GM12878 (cell line): ENCODE data around the gene NRP2. TPM values are rescaled to one million over a fixed set of nuclear protein-coding genes. Genes with fewer than 3 reads are reported as not detected.

Experiments used
- ATAC-seq: fragments of 200-7000 bp; cut with Tn5 transposase; 3 replicates; pipeline ENCODE4 v1.9.1; 2020; ENCODE audit warnings: mild to moderate bottlenecking, moderate library complexity
- BruUV-seq: library from RNA; stranded (reverse); fragments of 400-500 nt; replicated peaks from 2 replicates; lab custom pipeline; 2021; lab: Mats Ljungman, UMichigan
- CTCF ChIA-PET: fragments of 300-600 bp; sonication (Branson Sonifier 250); formaldehyde crosslinking; extraction: SDS; loops from one replicate; lab custom pipeline; 2021; ENCODE audit warnings: inconsistent platforms; lab: Yijun Ruan, JAX
- POLR2A ChIA-PET: fragments of 350-600 bp; formaldehyde crosslinking; extraction: SDS; loops from one replicate; lab custom pipeline; 2021; ENCODE audit warnings: inconsistent platforms; lab: Charles Lee
- RAD21 ChIA-PET: fragments of 300-600 bp; sonication (Branson Sonifier 250); formaldehyde crosslinking; loops from one replicate; lab custom pipeline; 2023; ENCODE audit warnings: antibody characterized with exemption; ENCODE audit not compliant: unreplicated experiment; lab: Charles Lee
- SMC1A ChIA-PET: fragments of 300-600 bp; sonication (Branson Sonifier 250); formaldehyde crosslinking; loops from one replicate; lab custom pipeline; 2023; ENCODE audit not compliant: unreplicated experiment, uncharacterized antibody; lab: Charles Lee
- DNase-seq: peaks from one replicate; pipeline ENCODE4 v3.0.0-alpha.2; 2011; ENCODE audit warnings: low read depth, low spot score
- FAIRE-seq: peaks from 3 replicates; lab custom pipeline; 2011; peaks lifted over from hg19 to GRCh38; lab: Jason Lieb, UNC
- H2AFZ ChIP-seq: 2 replicates; pipeline ENCODE4 v1.6.0; 2011; ENCODE audit warnings: low read depth, low read length, control low read depth; ENCODE audit not compliant: control insufficient read depth
- H3K27ac ChIP-seq: 2 replicates; pipeline ENCODE4 v1.5.1; 2011; ENCODE audit warnings: control low read depth; ENCODE audit not compliant: control insufficient read depth, insufficient read depth
- H3K27me3 ChIP-seq, 2 experiments: replicated peaks in 1 of 2; 2 replicates each; pipeline versions ENCODE4 v1.6.0 to v1.6.1; 2011; ENCODE audit warnings: low read length in 1 of 2; ENCODE audit not compliant: control insufficient read depth in 2 of 2, insufficient read depth in 2 of 2
- H3K36me3 ChIP-seq, 2 experiments: 2 replicates each; pipeline ENCODE4 v1.5.1; 2011; ENCODE audit warnings: low read length in 1 of 2; ENCODE audit not compliant: control insufficient read depth in 2 of 2, insufficient read depth in 2 of 2
- H3K4me1 ChIP-seq: 2 replicates; pipeline ENCODE4 v1.6.1; 2011; ENCODE audit warnings: mild to moderate bottlenecking, low read length, moderate library complexity, mixed read lengths; ENCODE audit not compliant: control insufficient read depth, insufficient read depth
- H3K4me2 ChIP-seq: 2 replicates; pipeline ENCODE4 v1.6.0; 2011; ENCODE audit warnings: control low read depth; ENCODE audit not compliant: control insufficient read depth, insufficient read depth
- H3K4me3 ChIP-seq: fragments of 200-600 bp; sonication (generic); 2 replicates; pipeline ENCODE4 v1.5.1; 2016
- H3K79me2 ChIP-seq: 2 replicates; pipeline ENCODE4 v1.6.0; 2011; ENCODE audit warnings: low read length; ENCODE audit not compliant: control insufficient read depth, insufficient read depth
- H3K9ac ChIP-seq: 2 replicates; pipeline ENCODE4 v1.8.0; 2011; ENCODE audit warnings: low read length, control low read depth, mixed read lengths; ENCODE audit not compliant: control insufficient read depth, insufficient read depth
- H3K9me3 ChIP-seq: replicated peaks from 3 replicates; pipeline ENCODE4 v1.5.1; 2011; ENCODE audit warnings: mild to moderate bottlenecking, low read length; ENCODE audit not compliant: control insufficient read depth, insufficient read depth
- H4K20me1 ChIP-seq: 2 replicates; pipeline ENCODE4 v1.6.0; 2011; ENCODE audit not compliant: control insufficient read depth, insufficient read depth
- ASH2L ChIP-seq: fragments of 300-600, 200-600 bp; sonication (generic); IDR thresholded peaks from 2 replicates; pipeline ENCODE4 v1.6.1; 2017; ENCODE audit warnings: low read depth, mild to moderate bottlenecking, borderline replicate concordance
- BRCA1 ChIP-seq: IDR thresholded peaks from 2 replicates; pipeline ENCODE4 v1.6.1; 2011; ENCODE audit warnings: low read depth, low read length, improper control_type of control experiment
- CEBPB ChIP-seq, 2 experiments: fragments of 150-350 bp in 1 of 2; IDR thresholded peaks; 2 replicates each; pipeline ENCODE4 v1.6.1; 2012 to 2014; ENCODE audit warnings: low read depth in 2 of 2, low read length in 2 of 2, borderline replicate concordance in 1 of 2, inconsistent platforms in 1 of 2
- CREB1 ChIP-seq: IDR thresholded peaks from 2 replicates; pipeline ENCODE4 v1.6.1; 2012; ENCODE audit warnings: low read depth, mild to moderate bottlenecking, inconsistent platforms
- ESRRA ChIP-seq: IDR thresholded peaks from 2 replicates; pipeline ENCODE4 v1.6.1; 2012; ENCODE audit warnings: mild to moderate bottlenecking, low read length, improper control_type of control experiment
- HDAC6 ChIP-seq: fragments of 200-600 bp; sonication (generic); IDR thresholded peaks from one replicate; pipeline ENCODE4 v1.8.0; 2017; ENCODE audit warnings: antibody characterized with exemption; ENCODE audit not compliant: unreplicated experiment
- MEF2A ChIP-seq: IDR thresholded peaks from 2 replicates; pipeline ENCODE4 v1.6.1; 2011; ENCODE audit warnings: low read depth, mild to moderate bottlenecking, low read length, moderate library complexity; ENCODE audit not compliant: insufficient read depth
- MTA2 ChIP-seq: fragments of 450-650 bp; IDR thresholded peaks from 2 replicates; pipeline ENCODE4 v1.6.1; 2016; ENCODE audit warnings: low read depth, mild to moderate bottlenecking, moderate library complexity
- MXI1 ChIP-seq: fragments of 150-350 bp; IDR thresholded peaks from 2 replicates; pipeline ENCODE4 v1.6.1; 2011; ENCODE audit warnings: low read depth, mild to moderate bottlenecking, inconsistent platforms, low read length, improper control_type of control experiment
- NFYA ChIP-seq: IDR thresholded peaks from 2 replicates; pipeline ENCODE4 v1.6.1; 2011; ENCODE audit warnings: low read depth, mild to moderate bottlenecking, low read length, improper control_type of control experiment, borderline replicate concordance
- NFYB ChIP-seq: IDR thresholded peaks from 2 replicates; pipeline ENCODE4 v1.6.1; 2011; ENCODE audit warnings: low read depth, mild to moderate bottlenecking, low read length, improper control_type of control experiment, moderate library complexity; ENCODE audit not compliant: insufficient read depth
- NR2C1 ChIP-seq: fragments of 450-650 bp; IDR thresholded peaks from 2 replicates; pipeline ENCODE4 v1.6.1; 2017; ENCODE audit warnings: antibody characterized with exemption, mild to moderate bottlenecking, moderate library complexity
- RCOR1 ChIP-seq: conservative IDR thresholded peaks from 2 replicates; pipeline ENCODE4 v1.6.1; 2012; ENCODE audit warnings: low read depth, low read length, improper control_type of control experiment
- REST ChIP-seq: IDR thresholded peaks from 2 replicates; pipeline ENCODE4 v1.6.1; 2012; ENCODE audit warnings: mild to moderate bottlenecking, low read depth, low read length
- SPI1 ChIP-seq: IDR thresholded peaks from 2 replicates; pipeline ENCODE4 v1.6.1; 2011; ENCODE audit warnings: low read depth, mild to moderate bottlenecking, low read length, moderate library complexity, borderline replicate concordance; ENCODE audit not compliant: insufficient read depth
- SUZ12 ChIP-seq: fragments of 200-600 bp; sonication (generic); IDR thresholded peaks from one replicate; pipeline ENCODE4 v1.6.1; 2018; ENCODE audit warnings: antibody characterized with exemption, mild to moderate bottlenecking; ENCODE audit not compliant: unreplicated experiment
- ZBTB33 ChIP-seq: fragments of 450-650 bp; IDR thresholded peaks from 2 replicates; pipeline ENCODE4 v1.6.1; 2017; ENCODE audit warnings: mild to moderate bottlenecking
- WGBS: methylation state at CpG from one replicate; pipeline ENCODE4 v1.1.6; 2016; ENCODE audit warnings: low lambda C conversion rate; ENCODE audit not compliant: insufficient replicate concordance, insufficient coverage; ENCODE audit errors: missing lambda C conversion rate; 5-methylcytosine and 5-hydroxymethylcytosine counted together
- in situ Hi-C: fragments of 300-500 bp; cut with MboI; formaldehyde crosslinking; loops from 9 replicates; pipeline ENCODE4 v1.14.3; 2018; ENCODE audit warnings: mixed read lengths
- intact Hi-C: fragments of 100-400 bp; cut with micrococcal nuclease; formaldehyde crosslinking; loops from one replicate; pipeline ENCODE4 v1.14.2; 2022; ENCODE audit not compliant: unreplicated experiment
- polyA plus RNA-seq, 11 experiments: library from polyadenylated mRNA; depleted of rRNA in 4 of 11; unstranded in 6 of 11; stranded (reverse) in 5 of 11; fragments of >200 nt; fragmentation: Nextera tagmentation in 4 of 11; fragmentation: Illumina TruSeq in 1 of 11; extraction: Ambion mirVana in 4 of 11; extraction: Trizol in 1 of 11; gene quantifications; 1 replicate in 1 of 11; 2 replicates in 10 of 11; pipeline versions ENCODE4 v1.2.1 to v1.2.3, GENCODE V29; 2011 to 2016; ENCODE audit warnings: inconsistent platforms in 2 of 11, missing spikeins in 2 of 11, low read depth in 1 of 11
- total RNA-seq, 4 experiments: library from RNA; depleted of rRNA in 3 of 4; stranded (reverse); fragments of >200 nt in 3 of 4; fragmentation: Illumina TruSeq in 1 of 4; extraction: Trizol in 1 of 4; gene quantifications; 2 replicates each; pipeline versions ENCODE4 v1.2.1 to v1.2.3, GENCODE V29; 2013 to 2021

Gene NRP2
- total and polyA plus RNA-seq, 10 of the 15 experiments (the other 5 are each of a cell fraction or from before 2014, with no cell fraction given) = 0.06 to 1.2 (median 0.46) TPM

DNA sequence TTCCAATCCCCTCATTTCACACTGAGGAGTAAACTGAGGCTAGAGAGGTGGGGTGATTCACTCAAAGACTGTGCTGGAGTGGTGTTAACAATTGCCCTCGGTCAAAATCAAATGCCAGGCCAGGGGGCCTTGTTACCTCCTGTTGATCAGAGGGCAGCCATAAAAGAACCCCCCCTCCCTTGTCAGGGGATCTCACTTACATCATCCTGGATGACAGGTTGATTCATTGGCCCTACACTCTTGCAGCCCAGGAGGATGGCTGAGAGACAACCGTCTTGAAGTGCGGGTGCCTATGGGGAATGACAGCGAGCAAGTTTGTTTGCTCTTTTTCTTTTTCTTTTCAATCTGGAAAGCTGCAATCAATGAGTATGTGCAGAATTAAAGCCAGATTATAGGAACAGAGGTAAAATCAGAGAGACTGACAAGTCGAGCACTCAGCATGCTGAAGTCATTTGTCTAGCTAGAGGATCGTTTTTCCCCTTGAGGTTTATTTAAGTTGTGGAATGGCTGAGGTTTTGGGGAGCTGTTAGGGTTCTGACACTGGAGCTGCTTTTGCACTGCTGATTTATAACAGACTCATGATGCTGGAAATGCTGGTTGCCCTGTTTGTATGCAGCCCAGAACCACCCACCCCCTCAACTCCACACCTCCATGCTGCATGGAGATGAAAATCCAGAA is 26.4 kb upstream of the NRP2 start:
- no peak overlapping the region for H3K4me3 ChIP-seq
- no peak overlapping the region for H3K27ac ChIP-seq
- TF ChIP-seq MXI1 (no peak), MEF2A (no peak), ASH2L (no peak), CREB1 (no peak), NFYB (no peak), NFYA (no peak), SPI1 (no peak), MTA2 (no peak), ZBTB33 (no peak), CEBPB (IDR thresholded peaks at IDR 0.05; ENCODE audit: borderline replicate concordance in 1 of 2, low read depth in 2 of 2, low read length in 2 of 2) (no peak), NR2C1 (no peak), BRCA1 (no peak), ESRRA (no peak), REST (no peak), SUZ12 (no peak), RCOR1 (no peak), HDAC6 (no peak)
- intact Hi-C loops = no loop called here
- H3K9ac ChIP-seq = no peak overlapping the region
- H3K36me3 ChIP-seq = no peaks in the 10 kb centered on the region
- RAD21 ChIA-PET = no interaction called here
- H3K79me2 ChIP-seq = no peaks in the 10 kb centered on the region
- no peaks in the 10 kb centered on the region for H4K20me1 ChIP-seq
- BruUV-seq = no TSS peak
- 49% methylated on average over 6 of the region's 6 CpGs for WGBS
- FAIRE-seq (no peak), ATAC-seq (no peak), DNase-seq (no peak)
- SMC1A ChIA-PET = no interaction called here
- H3K4me2 ChIP-seq = no peak overlapping the region
- CTCF ChIA-PET = no interaction called here
- H3K4me1 ChIP-seq = no peaks in the 10 kb centered on the region; the same call in 1 of the 2 replicates
- POLR2A ChIA-PET = no interaction called here
- peaks cover 0 to 5% of the 10 kb centered on the region in 2 experiments; a peak in 3 of 4 replicates for H3K27me3 ChIP-seq
- H2AFZ ChIP-seq = no peak overlapping the region
- in situ Hi-C loops = no loop called here
- no peaks in the 10 kb centered on the region for H3K9me3 ChIP-seq
